ENCODE data around the gene UGT1A6. TPM values are rescaled to one million over a fixed set of nuclear protein-coding genes. Genes with fewer than 3 reads are reported as not detected.

Gene UGT1A6
- total RNA-seq, 3 donors from 2014 or later: not detected

- Histone ChIP-seq H3K36me3 (no peaks in the 10 kb centered on the region), H3K27ac (no peak overlapping the region), H3K27me3 (no peaks in the 10 kb centered on the region), H3K4me3 (no peak overlapping the region), H3K4me1 (no peaks in the 10 kb centered on the region), H3K9me3 (no peaks in the 10 kb centered on the region)
- no peak for DNase-seq (ENCODE audit: low spot score in 2 of 2)
- TF ChIP-seq POLR2AphosphoS5 (IDR thresholded peaks at IDR 0.05) (no peak), POLR2A (IDR thresholded peaks at IDR 0.05) (no peak), CTCF (IDR thresholded peaks at IDR 0.05) (no peak)
- intact Hi-C loops (cut with DNase I; ENCODE audit: low total_unique reads): no loop called here
Observed at GRCh38 chr2:233821196-233821595, 128.5 kb downstream of the UGT1A6 start.

- no peak overlapping the region for H3K4me3 ChIP-seq
- no peaks in the 10 kb centered on the region for H3K4me1 ChIP-seq
- intact Hi-C loops (cut with DNase I; ENCODE audit: low total_unique reads): no loop called here
- TF ChIP-seq CTCF (IDR thresholded peaks at IDR 0.05): no peak
- TF ChIP-seq POLR2A (IDR thresholded peaks at IDR 0.05): no peak
- no peak for TF ChIP-seq POLR2AphosphoS5 (IDR thresholded peaks at IDR 0.05)
- no peak for DNase-seq (ENCODE audit: low spot score in 2 of 2)
- H3K27me3 ChIP-seq: no peaks in the 10 kb centered on the region
- no peaks in the 10 kb centered on the region for H3K36me3 ChIP-seq
- H3K27ac ChIP-seq: no peak overlapping the region
- H3K9me3 ChIP-seq: no peaks in the 10 kb centered on the region
Observed at GRCh38 chr2:233821709-233822100, 129.0 kb downstream of the UGT1A6 start.

GRCh38 chr2:233822101-233822771 lies 129.5 kb downstream of the UGT1A6 start:
- no peak for TF ChIP-seq POLR2A (IDR thresholded peaks at IDR 0.05)
- TF ChIP-seq CTCF (IDR thresholded peaks at IDR 0.05): no peak
- no peak for TF ChIP-seq POLR2AphosphoS5 (IDR thresholded peaks at IDR 0.05)
- Histone ChIP-seq H3K9me3 (no peaks in the 10 kb centered on the region), H3K27me3 (no peaks in the 10 kb centered on the region), H3K4me1 (no peaks in the 10 kb centered on the region), H3K4me3 (no peak overlapping the region), H3K36me3 (no peaks in the 10 kb centered on the region), H3K27ac (no peak overlapping the region)
- intact Hi-C loops (cut with DNase I; ENCODE audit: low total_unique reads): no loop called here
- no peak for DNase-seq (ENCODE audit: low spot score in 2 of 2)

Other genes starting within 250 kb of the UGT1A6 start
- 10 to 100 TPM; 29.2 to 53.4 (median 35.2) TPM for gene USP40, start 126.1 kb upstream of the UGT1A6 start, total RNA-seq
- gene UGT1A8, start 75.3 kb upstream of the UGT1A6 start, total RNA-seq: not detected
- gene UGT1A10, start 56.4 kb upstream of the UGT1A6 start, total RNA-seq: not detected
- not detected for gene UGT1A9, start 21.0 kb upstream of the UGT1A6 start, total RNA-seq
- not detected for gene UGT1A7, start 11.0 kb upstream of the UGT1A6 start, total RNA-seq
- not detected for gene UGT1A5, start 20.0 kb downstream of the UGT1A6 start, total RNA-seq
- gene UGT1A4, start 25.8 kb downstream of the UGT1A6 start, total RNA-seq: not detected
- gene UGT1A3, start 36.2 kb downstream of the UGT1A6 start, total RNA-seq: under 1 TPM in 1 of 3 donors, not detected in 2; 0.16 TPM
- gene UGT1A1, start 67.4 kb downstream of the UGT1A6 start, total RNA-seq: not detected
- gene MROH2A, start 85.4 kb downstream of the UGT1A6 start, total RNA-seq: not detected
- gene HJURP, start 161.6 kb downstream of the UGT1A6 start, total RNA-seq: 1 to 10 TPM in 1 of 3 donors, under 1 TPM in 1, not detected in 1; 0.33 to 3.0 TPM
- not detected for gene TRPM8, start 224.5 kb downstream of the UGT1A6 start, total RNA-seq

All from breast epithelium (tissue), 4 donors.